ENCODE measurements around the gene STAG2.

DNA sequence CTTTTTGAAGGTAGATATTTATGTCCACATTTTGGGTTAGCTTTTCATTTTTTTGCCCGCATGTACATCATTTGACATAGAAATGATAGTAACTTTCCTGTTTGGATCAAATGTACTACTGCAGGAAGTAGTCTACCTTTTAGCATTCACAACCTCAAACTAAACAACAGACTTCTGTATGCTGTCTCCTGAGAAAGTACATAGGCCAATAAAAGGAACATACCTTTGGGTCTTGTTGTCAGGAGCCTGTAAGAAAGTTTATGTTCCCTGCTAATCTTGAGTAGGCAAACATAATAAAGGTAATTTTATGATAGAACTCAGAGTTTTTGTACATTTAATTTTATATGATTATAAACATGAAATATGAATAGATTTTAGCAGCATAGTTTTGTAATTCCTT is 54.2 kb downstream of the STAG2 start:
- TF ChIP-seq EZH2 (IDR thresholded peaks at IDR 0.05; ENCODE audit: insufficient read depth, poor library complexity, severe bottlenecking) (no peak), EZH2phosphoT487 (IDR thresholded peaks at IDR 0.05; ENCODE audit: insufficient read depth, low read depth) (no peak)

Measured in GM23248 (cell line).